HepG2 (cell line): ENCODE measurements around the gene NOL4L.

Source experiments
- EZH2 ChIP-seq: conservative IDR thresholded peaks from 2 replicates; pipeline ENCODE4 v1.6.1; 2012; ENCODE audit warnings: mild to moderate bottlenecking, low read depth, low read length, moderate library complexity
- NFATC3 ChIP-seq: sonication (generic); formaldehyde crosslinking; IDR thresholded peaks from 2 replicates; pipeline ENCODE4 v1.5.1; 2020; ENCODE audit warnings: mild to moderate bottlenecking, missing genetic modification reagents
- TF ChIP-seq, protein P1 (sequence below): sonication (generic); formaldehyde crosslinking; IDR thresholded peaks from 2 replicates; pipeline ENCODE4 v1.5.0; 2020; ENCODE audit warnings: mild to moderate bottlenecking, missing genetic modification reagents, moderate library complexity

- TF ChIP-seq NFATC3 (CRISPR knock-in tag) (0 out of 2 replicates have a peak, but pooled peaks have one; percentile 60), EZH2 (no peak)
- TF ChIP-seq, protein P1, sequence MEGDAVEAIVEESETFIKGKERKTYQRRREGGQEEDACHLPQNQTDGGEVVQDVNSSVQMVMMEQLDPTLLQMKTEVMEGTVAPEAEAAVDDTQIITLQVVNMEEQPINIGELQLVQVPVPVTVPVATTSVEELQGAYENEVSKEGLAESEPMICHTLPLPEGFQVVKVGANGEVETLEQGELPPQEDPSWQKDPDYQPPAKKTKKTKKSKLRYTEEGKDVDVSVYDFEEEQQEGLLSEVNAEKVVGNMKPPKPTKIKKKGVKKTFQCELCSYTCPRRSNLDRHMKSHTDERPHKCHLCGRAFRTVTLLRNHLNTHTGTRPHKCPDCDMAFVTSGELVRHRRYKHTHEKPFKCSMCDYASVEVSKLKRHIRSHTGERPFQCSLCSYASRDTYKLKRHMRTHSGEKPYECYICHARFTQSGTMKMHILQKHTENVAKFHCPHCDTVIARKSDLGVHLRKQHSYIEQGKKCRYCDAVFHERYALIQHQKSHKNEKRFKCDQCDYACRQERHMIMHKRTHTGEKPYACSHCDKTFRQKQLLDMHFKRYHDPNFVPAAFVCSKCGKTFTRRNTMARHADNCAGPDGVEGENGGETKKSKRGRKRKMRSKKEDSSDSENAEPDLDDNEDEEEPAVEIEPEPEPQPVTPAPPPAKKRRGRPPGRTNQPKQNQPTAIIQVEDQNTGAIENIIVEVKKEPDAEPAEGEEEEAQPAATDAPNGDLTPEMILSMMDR (CRISPR knock-in tag) = peak; percentile 87
Measured at GRCh38 chr20:32484958-32485769, 100.0 kb downstream of the NOL4L start.
